GM12892 (cell line): ENCODE results near the gene CCDC70.

Experiments
- POLR2A ChIP-seq: IDR thresholded peaks from 2 replicates; pipeline ENCODE4 v1.6.1; 2011; ENCODE audit warnings: low read depth, low read length, control low read depth
- POLR2AphosphoS5 ChIP-seq: IDR thresholded peaks from 2 replicates; pipeline ENCODE4 v1.6.1; 2011; ENCODE audit warnings: low read depth, low read length, control low read depth
- TAF1 ChIP-seq: IDR thresholded peaks from 2 replicates; pipeline ENCODE4 v1.6.1; 2011; ENCODE audit warnings: low read depth, mild to moderate bottlenecking, control low read depth, low read length, borderline replicate concordance

DNA sequence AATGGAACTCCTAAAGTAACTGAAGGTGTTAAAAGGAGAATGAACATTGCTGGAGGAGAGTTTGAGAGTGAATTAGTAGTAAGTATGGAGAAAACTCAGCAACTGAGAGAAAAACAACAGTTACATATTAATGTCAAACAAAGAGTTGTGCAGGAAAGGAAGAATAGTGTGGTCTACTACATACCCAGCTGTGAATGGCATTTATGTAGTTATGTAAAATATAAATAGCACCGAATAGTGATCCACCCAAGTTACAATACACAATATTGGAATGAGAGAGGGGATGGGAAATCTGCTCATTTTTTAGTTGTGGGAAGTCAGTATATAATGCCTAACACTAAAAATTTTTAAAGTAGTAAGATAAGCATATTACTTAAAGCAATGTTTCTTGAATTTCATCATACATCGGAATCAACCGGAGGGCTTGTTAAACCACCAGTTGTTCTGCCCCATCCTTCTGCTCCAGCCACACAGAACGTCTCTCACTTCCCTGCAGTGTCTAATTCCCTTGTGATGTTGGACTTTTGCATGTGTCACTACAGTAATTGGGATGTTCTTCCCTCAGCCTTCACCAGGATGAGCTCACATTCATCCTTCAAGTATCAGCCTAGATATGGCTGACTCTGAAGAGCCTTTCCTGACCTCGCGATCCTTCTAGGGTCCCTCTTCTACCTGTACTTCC is 11.5 kb downstream of the CCDC70 start:
- no peak for TF ChIP-seq TAF1
- TF ChIP-seq POLR2A: no peak
- TF ChIP-seq POLR2AphosphoS5: no peak
